ENCODE data around the gene CT45A10.
"Not testable (repeated sequence)": the region's sequence is repeated elsewhere in the genome, so short reads cannot be mapped to it uniquely, and the experiment has no call there.

Gene CT45A10

DNA sequence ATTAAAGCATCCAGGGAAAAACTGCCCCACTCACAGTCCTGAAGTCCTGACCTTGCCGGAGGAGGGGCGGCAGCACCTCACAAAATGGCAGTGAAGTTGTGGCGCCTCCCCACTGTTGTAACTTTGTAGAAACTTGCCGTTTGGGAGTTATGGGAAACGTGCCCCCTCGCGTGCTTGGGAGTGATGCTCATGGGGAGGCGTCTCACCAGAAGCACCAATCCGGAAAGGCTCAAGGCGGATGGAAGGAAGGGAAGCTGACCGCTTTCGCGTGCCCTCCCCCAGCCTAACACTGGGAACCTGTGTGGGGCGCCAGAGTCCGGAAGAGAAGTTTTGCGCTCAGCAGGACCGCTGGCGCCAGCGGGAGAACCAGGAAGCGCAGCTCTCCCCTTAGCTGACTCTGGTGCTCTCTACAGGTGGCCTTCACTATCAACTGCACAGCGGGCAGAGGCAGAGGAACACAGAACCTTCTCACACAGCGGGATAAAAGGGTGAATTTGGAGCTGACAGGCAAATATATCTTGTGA lies at the start of gene CT45A10, which contains the start of gene SAGE1:
CT45A10 (minus strand) TSS at position 151 of the 524 bp plus-strand sequence. CDS start 8,100 bp downstream, outside the sequence.
SAGE1 (plus strand) TSS at position 423 of the 524 bp plus-strand sequence. CDS start 2,527 bp downstream, outside the sequence.
- no peak for DNase-seq

DNA sequence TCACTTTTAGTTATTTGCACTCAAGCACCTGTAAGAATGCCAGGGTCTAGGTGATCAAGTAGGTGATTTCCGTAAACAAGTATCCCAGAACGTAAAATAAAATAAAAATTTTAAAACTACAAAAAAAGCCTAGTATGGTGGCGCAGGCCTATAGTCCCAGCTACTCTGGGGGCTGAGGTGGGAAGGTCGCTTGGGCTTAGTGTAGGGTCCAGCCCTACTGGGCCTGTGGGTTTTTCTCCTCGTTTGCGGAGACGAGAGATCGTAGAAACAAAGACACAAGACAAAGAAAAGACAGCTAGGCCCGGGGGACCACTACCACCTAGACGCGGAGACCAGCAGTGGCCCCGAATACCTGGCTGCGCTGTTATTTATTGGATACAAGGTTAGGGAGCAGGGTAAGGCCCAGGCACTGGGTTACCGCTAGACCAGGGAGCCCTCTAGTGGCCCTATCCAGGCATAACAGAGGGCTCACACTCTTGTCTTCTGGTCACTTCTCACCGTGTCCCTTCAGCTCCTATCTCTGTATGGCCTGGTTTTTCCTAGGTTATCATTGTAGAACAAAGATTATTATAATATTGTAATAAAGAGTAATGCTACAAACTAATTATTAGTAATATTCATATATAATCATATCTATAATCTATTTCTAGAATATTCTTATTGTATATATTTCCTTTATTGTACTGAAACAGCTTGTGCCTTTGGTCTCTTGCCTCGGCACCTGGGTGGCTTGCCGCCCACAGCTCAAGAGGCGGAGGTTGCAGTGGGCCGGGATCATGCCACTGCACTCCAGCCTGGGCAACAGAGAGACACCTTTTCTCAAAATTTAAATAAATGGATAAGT lies 38.6 kb upstream of the CT45A10 start:
- peak in 1 of 2 experiments; percentile 56 for DNase-seq

DNA sequence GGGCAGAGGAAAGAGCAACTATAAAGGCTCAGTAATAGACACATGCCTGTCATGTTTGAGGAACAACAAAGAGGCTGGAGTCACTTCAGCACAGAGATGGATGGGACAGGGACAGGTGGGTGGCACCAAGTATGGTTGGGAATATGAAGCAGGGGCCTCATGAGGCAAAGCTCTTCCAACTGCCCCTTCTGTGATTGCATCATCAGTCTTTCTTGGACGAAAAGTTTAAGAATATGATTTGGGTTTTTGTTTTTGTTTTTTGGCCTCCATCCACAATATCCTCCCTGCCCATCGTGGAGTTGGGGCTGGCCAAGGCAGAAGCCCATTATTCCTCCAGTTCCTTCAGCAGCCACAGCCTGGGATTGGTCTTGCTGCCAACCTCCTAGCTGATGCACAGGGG lies 34.7 kb upstream of the CT45A10 start:
- DNase-seq = no peak

DNA sequence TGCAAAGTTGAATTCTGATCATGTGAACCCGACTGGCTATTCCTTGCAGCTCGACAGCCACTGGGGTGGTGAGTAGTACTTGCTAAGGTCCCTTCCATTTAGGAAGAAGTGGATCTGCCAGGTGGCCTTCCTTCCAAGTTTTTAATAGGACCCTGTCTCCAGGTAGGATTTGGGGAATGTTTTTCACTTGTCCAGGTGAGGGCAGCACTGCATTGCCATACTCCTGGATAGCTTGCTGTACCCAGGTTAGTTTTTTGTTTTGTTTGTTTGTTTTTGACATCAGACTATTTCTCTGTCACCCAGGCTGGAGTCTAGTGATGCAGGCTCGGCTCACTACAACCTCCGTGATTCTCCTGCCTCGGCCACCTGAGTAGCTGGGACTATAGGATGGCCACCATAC lies 30.1 kb upstream of the CT45A10 start:
- DNase-seq = peak in 1 of 2 experiments; percentile 12

GRCh38 chrX:135920516-135920915 lies 27.3 kb upstream of the CT45A10 start:
- not testable (repeated sequence) for DNase-seq

GRCh38 chrX:135914404-135914803 lies 21.2 kb upstream of the CT45A10 start:
- no peak for DNase-seq

- no peak for DNase-seq
Measured at GRCh38 chrX:135910251-135910650, 17.0 kb upstream of the CT45A10 start.

DNA sequence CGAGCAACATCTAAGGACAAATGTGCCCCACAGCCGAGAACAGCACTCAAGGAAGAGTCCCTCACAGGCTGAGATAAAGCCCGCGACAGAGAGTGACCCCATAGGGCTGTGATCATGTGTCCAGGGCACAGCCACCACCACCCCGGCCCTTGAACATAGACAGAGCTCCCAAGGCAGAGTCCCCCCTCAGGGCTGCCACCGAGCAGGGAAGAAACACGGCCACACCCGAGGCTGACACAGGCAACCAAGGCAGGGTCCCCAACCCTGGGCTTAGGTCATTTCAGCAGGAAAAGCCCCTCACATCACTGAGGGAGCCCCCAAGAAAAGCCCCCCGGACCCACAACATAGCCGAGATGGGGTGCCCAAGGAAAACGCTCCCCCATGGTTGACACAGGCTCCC lies 463 bp downstream of the CT45A10 start:
- DNase-seq = no peak

DNA sequence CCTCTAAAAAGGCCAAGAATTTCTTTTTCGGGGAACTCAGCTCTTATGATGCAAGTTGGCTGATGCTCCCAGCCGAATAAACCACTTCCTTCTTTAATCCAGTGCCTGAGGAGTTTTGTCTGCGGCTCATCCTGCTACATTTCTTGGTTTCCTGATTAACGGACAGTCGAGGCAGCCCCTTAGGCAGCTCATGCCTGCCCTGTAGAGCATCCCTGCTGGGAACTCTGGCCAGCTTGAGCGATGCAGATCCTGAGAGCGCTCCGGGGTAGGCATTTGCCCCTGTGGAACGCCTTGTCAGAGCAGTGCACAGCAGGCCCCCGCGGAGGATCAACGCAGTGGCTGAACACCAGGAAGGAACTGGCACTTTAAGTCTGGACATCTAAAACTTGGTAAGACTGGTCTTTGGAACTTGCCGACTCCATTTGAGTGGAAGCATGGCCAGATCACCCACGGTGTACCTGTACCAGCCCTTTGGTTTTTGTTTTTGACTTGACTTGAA lies 3.1 kb downstream of the CT45A10 start:
- DNase-seq = no peak

DNA sequence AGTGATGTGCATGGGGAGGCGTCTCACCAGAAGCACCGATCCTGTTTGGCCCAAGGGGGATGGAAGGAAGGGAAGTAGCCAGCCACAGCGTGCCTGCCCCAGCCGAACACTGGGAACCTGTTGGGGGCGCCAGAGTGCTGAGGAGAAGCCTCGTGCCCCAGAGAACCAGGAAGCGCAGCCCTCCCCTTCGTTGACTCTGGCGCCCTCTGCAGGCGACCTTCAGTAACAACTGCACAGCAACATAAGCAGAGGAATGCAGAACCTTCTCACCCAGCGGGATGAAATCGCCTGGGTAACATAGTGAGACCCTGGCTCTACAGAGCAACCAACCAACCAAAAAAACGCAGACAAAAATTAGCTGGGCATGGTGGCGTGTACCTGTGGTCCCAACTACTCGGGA lies 4.3 kb downstream of the CT45A10 start:
- peak in 1 of 2 experiments; percentile 40 for DNase-seq

- not testable (repeated sequence) for DNase-seq
Measured at GRCh38 chrX:135888230-135888629, 5.0 kb downstream of the CT45A10 start.

- DNase-seq = not testable (repeated sequence)
Measured at GRCh38 chrX:135882741-135883140, 10.5 kb downstream of the CT45A10 start.

GRCh38 chrX:135871712-135872111 lies 21.5 kb downstream of the CT45A10 start, which contains the start of gene CT45A9:
Gene CT45A9, minus strand, starts transcription at chrX:135871812. Its CDS starts 3,751 bp downstream, at chrX:135868061.
- DNase-seq = not testable (repeated sequence)

DNA sequence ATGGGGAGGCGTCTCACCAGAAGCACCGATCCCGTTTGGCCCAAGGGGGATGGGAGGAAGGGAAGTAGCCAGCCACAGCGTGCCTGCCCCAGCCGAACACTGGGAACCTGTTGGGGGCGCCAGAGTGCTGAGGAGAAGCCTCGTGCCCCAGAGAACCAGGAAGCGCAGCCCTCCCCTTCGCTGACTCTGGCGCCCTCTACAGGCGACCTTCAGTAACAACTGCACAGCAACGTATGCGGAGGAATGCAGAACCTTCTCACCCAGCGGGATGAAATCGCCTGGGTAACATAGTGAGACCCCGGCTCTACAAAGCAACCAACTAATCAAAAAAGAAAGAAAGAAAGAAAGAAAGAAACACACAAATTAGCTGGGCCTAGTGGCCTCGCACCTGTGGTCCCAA lies 38.8 kb downstream of the CT45A10 start, which contains the start of gene CT45A8:
CT45A8 (minus strand) TSS at position 101 of the 400 bp plus-strand sequence. CDS start 3,755 bp downstream, outside the sequence.
- DNase-seq = not testable (repeated sequence)

DNA sequence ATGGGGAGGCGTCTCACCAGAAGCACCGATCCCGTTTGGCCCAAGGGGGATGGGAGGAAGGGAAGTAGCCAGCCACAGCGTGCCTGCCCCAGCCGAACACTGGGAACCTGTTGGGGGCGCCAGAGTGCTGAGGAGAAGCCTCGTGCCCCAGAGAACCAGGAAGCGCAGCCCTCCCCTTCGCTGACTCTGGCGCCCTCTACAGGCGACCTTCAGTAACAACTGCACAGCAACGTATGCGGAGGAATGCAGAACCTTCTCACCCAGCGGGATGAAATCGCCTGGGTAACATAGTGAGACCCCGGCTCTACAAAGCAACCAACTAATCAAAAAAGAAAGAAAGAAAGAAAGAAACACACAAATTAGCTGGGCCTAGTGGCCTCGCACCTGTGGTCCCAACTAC lies 56.1 kb downstream of the CT45A10 start, which contains the start of gene CT45A7:
CT45A7 (minus strand) TSS at position 101 of the 400 bp plus-strand sequence. CDS start 3,747 bp downstream, outside the sequence.
- DNase-seq = not testable (repeated sequence)
